ENCODE measurements around the gene CD83.

The CD83 gene

DNA sequence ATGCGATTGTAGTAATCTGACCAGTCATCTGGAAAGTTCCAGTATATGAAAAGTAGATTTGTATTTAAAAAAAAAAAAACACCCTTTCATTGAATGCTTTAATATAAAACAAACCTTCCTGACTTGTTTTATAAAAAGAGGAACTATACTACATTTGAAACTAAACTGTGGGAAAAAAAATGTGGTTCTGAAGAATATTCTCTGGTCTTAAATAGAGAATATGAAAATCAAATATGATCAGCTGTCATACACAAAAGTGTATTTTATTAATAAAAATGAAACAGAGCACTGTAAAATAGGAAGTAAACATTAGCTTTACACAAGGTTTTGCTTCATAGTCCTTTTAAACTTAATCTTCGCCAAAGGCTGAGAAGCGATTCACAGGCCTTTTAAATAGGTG, 25.3 kb upstream of the CD83 start:
- no peak for DNase-seq (ENCODE audit: low spot score)

DNA sequence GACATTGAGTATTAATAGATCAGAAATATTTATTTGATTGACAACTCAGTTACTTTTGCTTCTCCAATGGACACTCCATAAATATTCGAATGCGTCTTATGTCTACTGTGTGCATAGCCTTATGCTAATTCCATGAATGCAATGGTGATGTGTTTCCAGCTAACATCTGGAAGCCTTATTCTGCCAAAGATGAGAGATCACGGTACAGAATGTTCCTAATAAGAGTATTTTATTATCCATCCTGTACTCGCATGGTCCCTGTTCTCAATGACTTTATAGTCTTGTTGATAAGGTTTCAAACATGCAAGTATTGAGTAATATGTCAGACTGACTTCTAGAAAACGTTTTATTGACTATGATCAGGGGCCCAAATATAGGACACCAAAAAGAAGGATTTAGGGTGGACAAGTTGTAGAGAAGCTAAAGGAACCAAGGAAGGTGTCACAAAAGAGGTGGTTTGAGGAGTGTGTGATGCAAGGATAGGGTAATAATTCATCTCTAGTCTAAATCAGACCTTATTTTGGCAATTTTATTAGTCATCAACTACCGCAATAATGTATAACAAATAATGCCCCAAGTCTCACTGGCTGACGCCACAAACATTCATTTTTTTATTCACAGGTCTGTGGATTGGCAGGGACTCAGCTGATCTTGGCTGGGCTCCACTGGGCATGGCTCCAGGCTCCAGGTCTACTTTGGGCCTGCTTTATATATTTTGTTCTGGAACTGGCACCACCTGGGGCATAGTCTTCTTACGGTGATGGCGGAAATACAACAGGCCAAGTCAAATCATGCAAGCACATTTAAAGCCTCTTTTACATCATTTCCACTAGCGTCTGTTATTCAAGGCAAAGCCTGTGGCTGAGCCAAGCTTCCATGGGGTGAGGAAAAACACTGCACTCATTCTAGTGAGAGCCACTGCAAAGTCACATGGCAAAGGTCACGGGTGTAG, 24.5 kb upstream of the CD83 start:
- no peak for DNase-seq (ENCODE audit: low spot score)

DNA sequence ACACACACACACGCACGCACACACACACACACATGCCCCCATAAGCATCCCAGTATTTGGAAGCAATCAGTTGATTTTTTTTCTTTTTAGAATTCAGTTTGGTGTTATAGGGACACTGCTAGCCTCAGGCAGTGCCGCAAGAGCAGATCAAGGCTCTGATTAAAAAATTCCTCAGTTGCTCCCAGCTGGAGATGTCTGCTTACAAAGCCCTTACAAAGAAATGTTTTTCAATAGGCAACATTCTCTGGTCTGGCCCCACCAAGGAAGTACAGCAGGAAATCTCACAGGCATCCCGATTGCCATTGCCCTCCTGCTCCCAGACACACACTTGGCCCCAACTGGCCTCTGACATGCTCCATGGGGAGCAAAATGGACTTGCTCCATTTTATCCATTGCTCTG, 22.9 kb upstream of the CD83 start:
- no peak for DNase-seq (ENCODE audit: low spot score)

DNA sequence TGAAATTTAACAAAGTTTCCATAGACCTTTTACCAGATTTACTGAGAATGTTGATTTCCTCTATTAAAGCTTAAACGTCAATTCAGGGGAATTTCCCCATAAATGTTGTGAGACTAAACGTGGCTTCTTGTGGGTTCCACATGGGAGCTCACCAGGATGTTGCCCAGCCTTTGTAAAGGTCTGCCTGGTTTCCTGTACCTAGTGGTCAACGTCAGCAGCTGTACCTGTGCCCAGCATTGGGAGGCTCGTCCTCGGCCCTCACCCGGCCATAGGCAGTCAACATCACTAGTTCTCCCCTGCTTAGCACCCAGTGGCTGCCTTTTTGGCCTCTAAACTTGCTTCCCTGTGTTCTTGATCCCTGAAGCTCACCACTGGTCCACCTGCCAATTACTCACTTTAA, 22.1 kb upstream of the CD83 start:
- no peak for DNase-seq (ENCODE audit: low spot score)

DNA sequence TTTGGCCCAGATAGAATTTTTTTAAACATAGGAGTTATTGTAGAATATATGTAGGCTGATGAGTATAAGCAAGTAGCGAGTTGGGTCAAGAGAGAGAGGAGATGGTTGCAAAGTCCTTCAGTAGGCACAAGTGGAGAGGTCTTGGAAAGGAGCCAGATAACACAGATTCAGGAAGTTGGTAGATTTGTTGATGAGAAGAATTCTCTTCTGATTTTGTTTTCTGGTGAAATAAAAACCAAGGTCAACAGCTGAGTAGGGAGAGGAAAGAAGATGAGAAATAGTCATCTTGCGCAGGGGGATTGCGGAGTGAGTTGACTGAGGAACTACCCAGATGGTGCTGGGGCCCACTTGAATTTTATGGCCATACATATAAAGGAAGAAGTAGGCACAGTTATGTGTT, 17.4 kb upstream of the CD83 start:
- no peak for DNase-seq (ENCODE audit: low spot score)

DNA sequence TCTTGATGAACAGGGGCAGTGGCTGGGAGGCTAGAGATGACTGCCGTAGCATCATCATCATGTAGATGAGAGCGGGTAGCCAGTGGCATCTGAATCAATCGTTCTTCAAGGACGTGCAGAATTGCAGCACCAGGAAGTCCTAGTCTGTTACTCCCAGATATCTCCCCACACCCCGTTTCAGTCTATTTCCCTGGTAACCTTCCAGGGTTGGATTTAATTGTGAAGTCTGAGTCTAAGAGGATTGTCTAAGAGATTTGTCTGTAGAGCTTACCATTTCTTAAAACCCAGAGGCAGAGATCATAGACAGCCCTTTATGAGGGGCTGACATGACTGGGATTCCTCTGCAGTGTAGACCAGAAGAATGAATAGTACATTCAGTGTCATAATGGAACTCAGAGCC, 16.6 kb upstream of the CD83 start:
- no peak for DNase-seq (ENCODE audit: low spot score)

DNA sequence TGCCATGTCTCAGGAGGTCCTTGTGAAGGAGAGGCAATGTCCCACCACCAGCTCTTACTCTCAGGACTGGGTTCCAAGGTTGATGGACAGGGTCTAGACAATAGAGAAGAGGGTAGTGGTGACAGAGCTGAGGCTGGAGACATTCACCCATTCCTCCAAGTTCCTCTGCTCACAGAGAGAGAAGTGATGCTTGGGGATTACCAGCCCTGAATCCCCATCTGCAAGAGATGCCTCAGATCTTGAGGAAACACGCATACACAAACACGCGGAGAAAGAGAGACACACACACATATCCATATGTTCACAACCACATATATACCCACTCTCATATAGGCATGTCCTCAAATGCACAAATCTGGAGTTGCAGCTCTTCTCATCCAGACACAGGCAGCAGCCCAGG, 15.2 kb upstream of the CD83 start:
- DNase-seq (ENCODE audit: low spot score), result no peak

DNA sequence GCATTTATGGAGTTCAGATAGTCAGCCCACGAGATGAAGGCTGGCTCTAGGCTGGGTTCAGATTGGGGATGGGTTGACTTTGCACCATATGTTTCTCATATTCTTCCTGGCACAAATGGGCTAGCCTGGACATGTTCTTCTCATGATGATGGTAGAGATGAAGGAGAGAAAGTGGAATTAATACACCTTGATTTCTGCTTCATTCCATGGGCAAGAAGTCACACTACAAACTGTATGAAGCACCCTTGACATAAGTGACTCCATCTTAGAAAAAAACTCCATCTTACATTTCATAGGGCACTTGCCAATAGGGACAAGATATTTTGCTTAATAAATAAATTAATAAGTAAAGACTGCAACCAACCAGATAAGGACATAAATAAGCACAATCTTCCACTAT, 12.0 kb upstream of the CD83 start:
- no peak for DNase-seq (ENCODE audit: low spot score)

DNA sequence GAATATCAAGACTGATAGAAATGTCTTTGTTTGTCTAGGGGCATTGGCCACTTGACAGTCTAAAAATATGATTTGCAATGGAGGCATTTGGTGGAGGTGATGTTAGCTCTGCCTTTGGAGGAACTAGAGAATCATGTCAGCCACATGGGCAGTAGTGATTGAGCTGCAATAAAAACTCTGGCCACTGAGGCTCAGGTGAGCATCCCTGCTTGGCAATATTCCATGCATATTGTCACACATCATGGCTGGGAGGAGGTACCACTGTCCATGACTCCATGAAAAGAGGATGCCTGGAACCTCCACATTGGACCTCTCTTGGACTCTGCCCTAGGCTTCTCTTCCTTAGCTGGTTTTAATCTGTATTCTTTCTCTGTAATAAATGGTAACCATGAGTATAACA, 10.6 kb upstream of the CD83 start:
- no peak for DNase-seq (ENCODE audit: low spot score)

DNA sequence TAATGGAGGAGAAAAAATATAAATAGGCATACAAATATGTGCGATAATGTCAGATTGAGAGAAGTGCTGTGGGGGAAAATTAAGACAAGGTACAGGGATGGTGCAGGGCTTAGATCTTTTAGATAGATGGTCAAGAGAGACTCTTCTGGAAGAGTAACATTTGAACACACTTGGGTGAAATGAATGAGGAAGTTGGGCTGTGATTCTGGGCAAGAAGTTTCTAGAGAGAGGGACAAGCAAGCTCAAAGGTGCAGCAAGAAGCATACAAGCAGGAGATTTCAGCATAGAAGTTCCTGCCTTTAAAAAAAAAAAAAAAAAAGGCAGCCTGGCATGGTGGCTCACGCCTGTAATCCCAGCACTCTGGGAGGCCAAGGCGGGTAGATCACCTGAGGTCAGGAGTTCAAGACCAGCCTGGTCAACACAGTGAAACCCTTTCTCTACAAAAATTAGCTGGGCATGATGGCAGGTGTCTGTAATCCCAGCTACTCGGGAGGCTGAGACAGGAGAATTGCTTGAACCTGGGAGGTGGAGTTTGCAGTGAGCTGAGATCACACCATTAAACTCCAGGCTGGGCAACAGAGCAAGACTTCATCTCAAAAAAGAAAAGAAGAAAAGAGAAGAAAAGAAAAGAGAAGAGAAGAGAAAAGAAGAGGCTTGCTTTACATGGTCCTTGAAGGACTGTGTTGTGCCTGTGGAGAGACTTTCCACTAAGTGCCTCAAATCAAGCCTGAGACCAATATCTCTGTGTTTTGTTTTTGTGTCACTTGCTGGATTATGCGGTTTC, 9.7 kb upstream of the CD83 start:
- DNase-seq (ENCODE audit: low spot score), result no peak

DNA sequence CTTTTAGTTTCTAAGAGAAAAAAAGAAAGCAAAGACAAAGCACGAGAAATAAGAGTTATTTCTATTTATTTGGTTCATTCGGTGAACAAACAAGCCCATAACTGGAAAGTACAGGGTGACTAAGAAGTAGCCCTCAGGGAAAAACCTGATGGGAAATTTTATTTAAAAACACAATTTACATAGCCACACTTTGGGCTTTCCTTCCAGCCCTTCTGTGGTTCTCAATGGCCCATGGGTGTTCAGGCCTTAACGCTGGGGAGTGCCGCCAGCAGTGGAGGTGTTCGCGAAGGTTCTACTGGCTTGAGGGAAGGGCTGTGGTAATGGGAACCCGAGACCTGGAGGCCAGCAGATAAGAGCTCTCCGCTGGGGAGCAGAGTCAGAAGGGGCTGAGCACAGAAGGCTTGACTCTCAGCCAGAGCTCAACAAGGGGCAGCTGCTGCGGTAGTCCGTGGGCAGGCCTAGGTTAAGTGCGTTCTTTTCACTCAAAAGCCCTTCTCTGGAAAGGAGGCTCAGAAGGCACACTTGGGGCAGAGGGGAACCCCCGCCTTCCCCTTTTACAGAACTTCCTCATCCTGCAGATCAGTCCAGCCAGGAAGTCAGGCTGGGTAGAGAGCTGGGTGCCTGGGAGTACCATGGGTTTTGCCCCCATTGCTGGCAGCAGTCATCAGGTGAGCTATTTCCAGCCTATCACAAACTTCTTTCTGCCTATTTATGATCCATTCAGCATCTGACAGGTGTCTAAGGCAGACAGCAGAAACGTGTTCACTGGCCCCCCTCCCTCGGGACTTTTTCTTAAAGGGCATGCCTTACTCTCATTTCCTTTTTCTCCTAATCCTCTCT, 8.8 kb upstream of the CD83 start:
- DNase-seq (ENCODE audit: low spot score), result no peak

DNA sequence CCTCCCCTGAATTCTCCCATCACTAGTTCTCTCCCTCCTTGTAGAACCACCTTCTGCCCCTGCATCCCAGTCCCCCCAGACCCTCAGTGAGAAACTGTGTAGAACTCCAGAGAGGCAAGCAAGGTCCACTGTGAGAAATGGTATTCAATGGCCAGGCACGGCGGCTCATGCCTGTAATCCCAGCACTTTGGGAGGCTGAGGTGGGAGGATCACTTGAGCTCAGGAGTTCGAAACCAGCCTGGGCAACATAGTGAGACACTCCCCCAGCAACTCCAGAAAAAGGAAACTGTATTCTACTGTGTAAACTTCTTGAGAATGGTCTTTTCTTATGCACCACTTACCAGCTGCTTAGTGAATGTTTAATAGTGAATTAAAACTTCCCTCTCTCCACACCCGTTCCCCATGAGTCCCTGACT, 8.2 kb upstream of the CD83 start:
- DNase-seq (ENCODE audit: low spot score), result no peak

DNA sequence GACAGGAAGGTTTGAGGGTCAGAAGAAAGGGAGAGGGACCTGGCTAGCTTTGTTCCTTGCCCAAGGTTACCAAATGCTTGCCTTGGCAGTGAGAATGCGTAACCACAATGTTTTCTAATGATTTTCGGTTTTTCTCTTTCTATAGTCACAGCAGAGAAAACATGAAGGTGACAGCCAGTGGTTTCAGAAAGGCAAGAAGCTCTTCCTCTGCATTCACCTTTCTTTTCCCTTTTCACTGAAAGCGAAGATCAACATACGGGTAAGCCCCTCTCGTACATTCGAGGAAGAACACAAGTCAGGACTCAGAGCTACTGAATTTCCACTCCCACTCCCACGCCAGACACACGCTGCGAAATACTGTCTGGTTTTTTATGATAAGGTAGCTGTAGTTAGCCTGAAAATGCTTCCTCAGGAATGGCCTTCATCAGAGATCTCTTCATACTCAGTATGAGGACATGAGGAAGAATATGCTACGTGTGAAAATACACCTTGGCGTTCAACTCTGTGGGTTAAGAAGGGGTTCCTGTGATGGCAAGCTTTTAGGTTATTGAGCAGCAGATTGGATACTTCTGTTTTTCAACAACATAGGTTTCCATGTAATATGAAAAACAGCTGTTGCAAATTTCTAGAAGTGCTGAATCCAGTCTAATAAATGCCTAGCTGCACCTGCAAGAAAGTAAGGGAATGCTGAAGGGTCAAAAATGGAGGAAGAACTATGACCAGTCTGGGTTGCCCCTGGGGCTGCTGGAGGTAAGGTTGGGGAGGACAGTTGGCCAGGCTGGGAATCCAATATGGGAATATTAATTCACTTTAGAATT, 7.4 kb upstream of the CD83 start:
- no peak for DNase-seq (ENCODE audit: low spot score)

DNA sequence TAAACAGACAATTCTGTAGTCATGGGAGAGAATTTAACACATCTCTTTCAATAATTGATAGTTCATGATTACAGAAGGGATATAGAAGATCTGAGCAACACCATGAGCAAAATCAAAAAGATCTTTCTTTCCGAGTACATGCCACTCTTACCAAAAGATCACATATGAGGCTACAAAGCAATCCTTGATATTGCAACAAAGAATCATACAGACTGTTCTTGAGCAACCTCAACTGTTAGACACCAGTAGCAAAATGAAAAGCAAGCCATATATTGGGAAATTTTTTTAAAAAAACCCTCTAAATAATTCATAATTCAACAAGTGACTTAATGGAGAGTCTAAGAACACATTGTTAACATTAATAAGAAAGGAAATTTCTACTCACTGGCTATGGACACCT, 3.6 kb upstream of the CD83 start:
- no peak for DNase-seq (ENCODE audit: low spot score)

DNA sequence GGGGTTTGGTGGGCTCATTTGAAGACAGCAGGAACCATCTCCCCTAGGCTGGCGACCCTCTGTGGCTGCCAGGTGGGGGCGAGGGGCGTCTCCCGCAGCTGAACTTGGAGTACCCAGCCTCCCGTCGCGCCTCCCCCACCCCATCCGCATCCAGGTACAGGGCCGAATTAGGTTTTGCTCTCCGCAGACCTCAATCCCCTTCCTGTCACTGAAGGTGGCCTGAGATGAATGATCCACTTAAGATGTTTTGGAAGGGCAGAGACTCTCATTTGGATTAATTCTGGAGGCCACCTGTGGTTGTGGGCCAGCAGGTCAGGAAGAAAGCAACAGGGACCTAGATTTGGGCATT, 493 bp downstream of the CD83 start:
- DNase-seq (ENCODE audit: low spot score), result peak; percentile 12

DNA sequence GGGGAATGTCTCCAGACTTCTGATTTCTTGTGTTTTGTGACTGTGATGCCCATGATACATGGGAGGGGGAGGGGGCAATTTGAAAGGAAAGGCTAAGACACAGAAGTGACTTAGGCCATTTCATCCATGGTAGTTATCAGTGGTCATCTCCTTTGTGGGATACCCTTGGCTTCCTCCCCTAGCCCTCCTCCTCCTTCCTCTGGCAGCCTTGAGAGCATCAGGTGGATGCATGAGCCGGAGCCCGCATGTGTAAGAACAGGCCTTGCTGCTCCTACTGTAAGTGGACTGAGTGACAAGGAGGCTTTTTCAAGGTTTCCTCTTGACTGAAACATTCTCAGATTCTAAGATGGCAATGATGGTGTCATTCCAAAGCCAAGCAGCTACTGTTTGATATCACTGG, 874 bp downstream of the CD83 start:
- no peak for DNase-seq (ENCODE audit: low spot score)

DNA sequence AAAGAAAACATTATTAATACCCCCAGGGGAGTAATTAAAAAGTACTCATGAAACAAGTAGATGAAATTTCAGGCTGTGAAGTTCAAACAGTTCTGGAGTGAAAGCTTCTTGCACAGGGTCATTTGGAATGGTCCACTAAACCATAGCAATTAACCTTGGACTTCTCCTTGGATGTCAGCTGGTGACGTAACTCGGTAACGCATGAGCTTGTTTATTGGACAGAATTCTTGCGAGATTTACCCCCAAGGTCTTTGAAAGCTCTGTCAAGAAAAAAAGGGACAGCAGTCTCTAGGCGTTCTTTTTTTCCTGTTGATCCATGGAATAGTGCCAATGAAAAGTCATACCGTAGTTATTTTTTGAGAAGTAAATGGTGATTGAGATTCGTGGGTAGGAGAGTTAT, 2.2 kb downstream of the CD83 start:
- no peak for DNase-seq (ENCODE audit: low spot score)

DNA sequence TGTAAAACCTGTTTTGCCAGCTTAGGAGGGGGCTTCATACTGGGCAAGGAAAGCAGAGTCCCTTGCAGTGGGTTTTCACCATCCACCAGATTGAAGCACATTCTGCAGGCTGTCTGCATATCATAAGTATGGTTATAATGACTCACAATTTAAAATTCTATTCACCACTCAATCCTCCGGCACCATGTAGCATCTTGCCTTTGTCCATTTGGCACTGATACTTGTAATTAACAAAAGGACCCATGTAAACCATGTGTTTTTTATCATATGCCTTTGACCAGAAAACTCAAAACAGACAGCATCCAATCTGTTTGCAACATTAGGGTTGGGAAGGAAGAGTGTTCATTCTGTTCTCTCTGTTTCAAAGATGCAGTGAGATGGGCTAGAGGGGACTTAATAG, 3.0 kb downstream of the CD83 start:
- no peak for DNase-seq (ENCODE audit: low spot score)

DNA sequence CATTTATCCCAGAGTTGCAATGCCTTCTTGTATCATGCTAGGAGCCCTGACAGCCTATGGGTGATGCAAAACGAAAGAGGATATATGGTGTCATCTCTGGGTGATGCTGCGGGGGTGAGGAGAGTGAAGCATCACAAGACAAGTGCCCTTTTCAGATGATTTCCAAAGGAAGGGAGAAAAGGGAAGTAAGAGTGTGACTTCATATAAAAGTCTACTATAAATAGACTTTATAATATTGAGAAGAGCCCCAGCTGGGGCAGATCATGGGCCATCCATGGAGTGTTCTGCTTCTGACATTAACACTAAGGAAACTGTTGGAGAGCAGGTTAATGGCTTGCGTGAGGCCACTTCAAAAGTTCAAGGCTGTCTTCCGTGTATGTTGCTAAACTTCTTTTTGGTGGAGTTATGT, 4.4 kb downstream of the CD83 start:
- no peak for DNase-seq (ENCODE audit: low spot score)

DNA sequence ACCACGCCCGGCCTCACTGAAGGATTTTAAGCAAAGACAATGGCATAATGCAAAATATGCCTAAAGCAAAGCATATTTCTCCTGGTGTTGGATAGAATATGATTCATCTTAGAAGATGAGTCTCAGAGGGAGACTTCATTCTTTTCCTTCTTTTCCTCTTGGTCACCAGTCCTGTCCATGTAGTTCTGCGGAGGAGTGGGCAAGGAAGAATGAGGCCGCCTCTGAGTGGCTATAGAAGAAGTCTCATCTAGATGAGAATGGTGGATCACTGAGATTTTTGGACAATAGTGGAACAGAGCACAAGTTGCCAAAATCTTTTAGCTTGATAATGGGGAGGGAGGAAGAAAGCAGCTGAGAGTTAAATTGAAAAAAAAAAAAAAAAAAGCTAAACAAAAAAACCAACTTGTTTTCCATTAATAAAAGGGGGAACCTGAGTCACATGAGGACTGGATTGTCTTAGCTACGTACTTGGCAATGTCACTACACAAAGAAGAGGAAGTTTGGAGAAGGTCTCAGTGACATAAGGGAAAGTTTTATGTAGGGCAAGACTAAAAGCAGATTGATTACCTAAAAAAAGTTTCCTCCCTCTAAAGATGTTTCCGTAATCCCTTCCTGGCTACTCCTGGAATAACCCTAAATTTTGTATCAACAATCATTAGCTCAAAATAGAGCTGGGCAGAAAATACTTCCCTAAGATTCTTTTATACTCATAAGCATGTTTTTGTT, 6.0 kb downstream of the CD83 start:
- peak; percentile 21 for DNase-seq (ENCODE audit: low spot score)

DNA sequence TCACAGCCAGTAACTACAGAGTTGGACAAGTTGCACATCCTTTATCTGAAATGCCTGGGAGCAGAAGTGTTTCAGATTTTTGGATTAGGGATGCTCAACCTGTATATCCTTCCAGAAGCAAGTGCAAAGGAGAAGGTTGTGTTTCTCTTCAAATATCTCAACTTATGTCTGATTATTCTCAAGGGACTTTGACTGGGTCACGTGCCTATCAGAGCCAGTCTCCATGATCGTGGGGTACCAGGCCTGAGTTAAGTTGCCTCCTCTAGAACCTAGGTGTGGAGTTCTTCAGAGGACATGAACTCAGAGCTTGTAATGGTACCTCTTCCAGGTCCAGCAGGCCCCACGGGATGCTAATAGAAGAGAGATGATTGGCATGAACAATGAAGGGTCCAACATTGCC, 7.8 kb downstream of the CD83 start:
- DNase-seq (ENCODE audit: low spot score), result no peak

Measured in AG08396 (cell line).